T follicular helper cell (primary cell): ENCODE measurements around the gene GSTA2.
"Not testable (repeated sequence)": the region's sequence is repeated elsewhere in the genome, so short reads cannot be mapped to it uniquely, and the experiment has no call there.

Source experiments
- DNase-seq: peaks from one replicate; pipeline ENCODE4 v3.0.0-alpha.2; 2020; ENCODE audit warnings: low read depth
- total RNA-seq, 2 experiments: gene quantifications; one replicate each; lab custom pipeline; 2026; lab: John Stamatoyannopoulos, UW

GSTA2 gene
- total RNA-seq, result 0 reads per million in 2 experiments

- not testable (repeated sequence) for DNase-seq
Measured at GRCh38 chr6:52763322-52763916, at the start of gene GSTA2. GSTA2 (minus strand) TSS chr6:52763475; CDS start chr6:52757947, 5,528 bp downstream.

- DNase-seq, result not testable (repeated sequence)
Measured at GRCh38 chr6:52809777-52810176, 46.5 kb upstream of the GSTA2 start.

- no peak for DNase-seq
Measured at GRCh38 chr6:52808660-52809059, 45.4 kb upstream of the GSTA2 start.

- not testable (repeated sequence) for DNase-seq
Measured at GRCh38 chr6:52803668-52804255, 40.5 kb upstream of the GSTA2 start, which contains the start of gene GSTA1. GSTA1 (minus strand) TSS chr6:52803816; CDS start chr6:52799267, 4,549 bp downstream.

- DNase-seq, result no peak
Measured at GRCh38 chr6:52802806-52803205, 39.5 kb upstream of the GSTA2 start.

GRCh38 chr6:52801188-52801841 lies 38.0 kb upstream of the GSTA2 start:
- no peak for DNase-seq

GRCh38 chr6:52799272-52799671 lies 36.0 kb upstream of the GSTA2 start:
- DNase-seq, result not testable (repeated sequence)

- DNase-seq, result not testable (repeated sequence)
Measured at GRCh38 chr6:52794366-52794765, 31.1 kb upstream of the GSTA2 start.

- no peak for DNase-seq
Measured at GRCh38 chr6:52790861-52791260, 27.6 kb upstream of the GSTA2 start.

- DNase-seq, result not testable (repeated sequence)
Measured at GRCh38 chr6:52789658-52790057, 26.4 kb upstream of the GSTA2 start.

GRCh38 chr6:52788478-52788877 lies 25.2 kb upstream of the GSTA2 start:
- no peak for DNase-seq

GRCh38 chr6:52787917-52788316 lies 24.6 kb upstream of the GSTA2 start:
- DNase-seq, result no peak

- no peak for DNase-seq
Measured at GRCh38 chr6:52786249-52786956, 23.1 kb upstream of the GSTA2 start.

GRCh38 chr6:52782696-52783274 lies 19.5 kb upstream of the GSTA2 start:
- not testable (repeated sequence) for DNase-seq

- not testable (repeated sequence) for DNase-seq
Measured at GRCh38 chr6:52782209-52782608, 18.9 kb upstream of the GSTA2 start.

- DNase-seq, result no peak
Measured at GRCh38 chr6:52779237-52779636, 16.0 kb upstream of the GSTA2 start.

GRCh38 chr6:52776711-52777351 lies 13.6 kb upstream of the GSTA2 start:
- DNase-seq, result not testable (repeated sequence)

GRCh38 chr6:52769399-52769798 lies 6.1 kb upstream of the GSTA2 start:
- not testable (repeated sequence) for DNase-seq

GRCh38 chr6:52767658-52768057 lies 4.4 kb upstream of the GSTA2 start:
- DNase-seq, result not testable (repeated sequence)

GRCh38 chr6:52761673-52762491 lies 1.4 kb downstream of the GSTA2 start:
- DNase-seq, result not testable (repeated sequence)
